A673 (cell line): ENCODE results near the gene HOXD8.

Experiments
- EZH2 ChIP-seq: fragments of 200-600 bp; sonication (generic); IDR thresholded peaks from 2 replicates; pipeline ENCODE4 v1.6.1; 2017; ENCODE audit warnings: borderline replicate concordance, low read depth, mild to moderate bottlenecking, mixed read lengths, antibody characterized with exemption, low read length; ENCODE audit not compliant: poor library complexity, severe bottlenecking
- TF ChIP-seq, protein P1 (sequence below): fragments of 300-800, 200-600 bp; sonication (generic); conservative IDR thresholded peaks from 2 replicates; pipeline ENCODE4 v1.5.1; 2017; ENCODE audit warnings: low read depth, mild to moderate bottlenecking, antibody characterized with exemption, low read length, moderate library complexity, mixed read lengths

- TF ChIP-seq, protein P1, sequence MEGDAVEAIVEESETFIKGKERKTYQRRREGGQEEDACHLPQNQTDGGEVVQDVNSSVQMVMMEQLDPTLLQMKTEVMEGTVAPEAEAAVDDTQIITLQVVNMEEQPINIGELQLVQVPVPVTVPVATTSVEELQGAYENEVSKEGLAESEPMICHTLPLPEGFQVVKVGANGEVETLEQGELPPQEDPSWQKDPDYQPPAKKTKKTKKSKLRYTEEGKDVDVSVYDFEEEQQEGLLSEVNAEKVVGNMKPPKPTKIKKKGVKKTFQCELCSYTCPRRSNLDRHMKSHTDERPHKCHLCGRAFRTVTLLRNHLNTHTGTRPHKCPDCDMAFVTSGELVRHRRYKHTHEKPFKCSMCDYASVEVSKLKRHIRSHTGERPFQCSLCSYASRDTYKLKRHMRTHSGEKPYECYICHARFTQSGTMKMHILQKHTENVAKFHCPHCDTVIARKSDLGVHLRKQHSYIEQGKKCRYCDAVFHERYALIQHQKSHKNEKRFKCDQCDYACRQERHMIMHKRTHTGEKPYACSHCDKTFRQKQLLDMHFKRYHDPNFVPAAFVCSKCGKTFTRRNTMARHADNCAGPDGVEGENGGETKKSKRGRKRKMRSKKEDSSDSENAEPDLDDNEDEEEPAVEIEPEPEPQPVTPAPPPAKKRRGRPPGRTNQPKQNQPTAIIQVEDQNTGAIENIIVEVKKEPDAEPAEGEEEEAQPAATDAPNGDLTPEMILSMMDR, result no peak
- no peak for TF ChIP-seq EZH2
These were observed 1.1 kb upstream of the HOXD8 start for GRCh38 chr2:176128172-176128981.
